Measurements from ENCODE around the gene FBRSL1. TPM values are rescaled to one million over a fixed set of nuclear protein-coding genes. Genes with fewer than 3 reads are reported as not detected.

FBRSL1 gene
- polyA plus RNA-seq, 1 of the 3 experiments (the other 2 are of a cell fraction), result 5.5 TPM

DNA sequence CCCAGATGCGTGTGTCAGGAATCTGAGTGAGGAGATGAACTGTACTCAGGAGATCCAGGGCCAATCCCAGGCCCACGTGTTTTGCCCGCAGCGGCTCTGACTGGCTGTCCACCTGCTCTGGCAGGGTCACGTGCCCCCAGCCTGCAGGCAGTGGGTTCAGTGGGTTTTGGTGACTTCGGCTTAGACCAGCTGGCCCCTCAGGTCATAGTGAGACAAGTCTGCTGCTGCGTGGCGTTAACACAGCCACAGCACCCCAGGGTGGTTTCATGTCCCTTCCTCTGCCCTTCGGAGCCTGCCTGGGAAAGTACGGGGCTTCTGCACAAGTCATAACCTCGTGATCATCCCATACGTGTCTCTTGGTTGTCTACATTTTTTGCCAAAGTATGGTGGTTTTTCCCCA, 2.6 kb downstream of the FBRSL1 start (continued):
- TF ChIP-seq, protein P1, sequence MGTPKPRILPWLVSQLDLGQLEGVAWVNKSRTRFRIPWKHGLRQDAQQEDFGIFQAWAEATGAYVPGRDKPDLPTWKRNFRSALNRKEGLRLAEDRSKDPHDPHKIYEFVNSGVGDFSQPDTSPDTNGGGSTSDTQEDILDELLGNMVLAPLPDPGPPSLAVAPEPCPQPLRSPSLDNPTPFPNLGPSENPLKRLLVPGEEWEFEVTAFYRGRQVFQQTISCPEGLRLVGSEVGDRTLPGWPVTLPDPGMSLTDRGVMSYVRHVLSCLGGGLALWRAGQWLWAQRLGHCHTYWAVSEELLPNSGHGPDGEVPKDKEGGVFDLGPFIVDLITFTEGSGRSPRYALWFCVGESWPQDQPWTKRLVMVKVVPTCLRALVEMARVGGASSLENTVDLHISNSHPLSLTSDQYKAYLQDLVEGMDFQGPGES (IDR thresholded peaks at IDR 0.05; ENCODE audit: low read depth, low read length), result no peak
- TF ChIP-seq, protein P2, sequence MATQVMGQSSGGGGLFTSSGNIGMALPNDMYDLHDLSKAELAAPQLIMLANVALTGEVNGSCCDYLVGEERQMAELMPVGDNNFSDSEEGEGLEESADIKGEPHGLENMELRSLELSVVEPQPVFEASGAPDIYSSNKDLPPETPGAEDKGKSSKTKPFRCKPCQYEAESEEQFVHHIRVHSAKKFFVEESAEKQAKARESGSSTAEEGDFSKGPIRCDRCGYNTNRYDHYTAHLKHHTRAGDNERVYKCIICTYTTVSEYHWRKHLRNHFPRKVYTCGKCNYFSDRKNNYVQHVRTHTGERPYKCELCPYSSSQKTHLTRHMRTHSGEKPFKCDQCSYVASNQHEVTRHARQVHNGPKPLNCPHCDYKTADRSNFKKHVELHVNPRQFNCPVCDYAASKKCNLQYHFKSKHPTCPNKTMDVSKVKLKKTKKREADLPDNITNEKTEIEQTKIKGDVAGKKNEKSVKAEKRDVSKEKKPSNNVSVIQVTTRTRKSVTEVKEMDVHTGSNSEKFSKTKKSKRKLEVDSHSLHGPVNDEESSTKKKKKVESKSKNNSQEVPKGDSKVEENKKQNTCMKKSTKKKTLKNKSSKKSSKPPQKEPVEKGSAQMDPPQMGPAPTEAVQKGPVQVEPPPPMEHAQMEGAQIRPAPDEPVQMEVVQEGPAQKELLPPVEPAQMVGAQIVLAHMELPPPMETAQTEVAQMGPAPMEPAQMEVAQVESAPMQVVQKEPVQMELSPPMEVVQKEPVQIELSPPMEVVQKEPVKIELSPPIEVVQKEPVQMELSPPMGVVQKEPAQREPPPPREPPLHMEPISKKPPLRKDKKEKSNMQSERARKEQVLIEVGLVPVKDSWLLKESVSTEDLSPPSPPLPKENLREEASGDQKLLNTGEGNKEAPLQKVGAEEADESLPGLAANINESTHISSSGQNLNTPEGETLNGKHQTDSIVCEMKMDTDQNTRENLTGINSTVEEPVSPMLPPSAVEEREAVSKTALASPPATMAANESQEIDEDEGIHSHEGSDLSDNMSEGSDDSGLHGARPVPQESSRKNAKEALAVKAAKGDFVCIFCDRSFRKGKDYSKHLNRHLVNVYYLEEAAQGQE (IDR thresholded peaks at IDR 0.05; ENCODE audit: low read depth, low read length), result no peak
- TF ChIP-seq TEAD4 (IDR thresholded peaks at IDR 0.05; ENCODE audit: borderline replicate concordance, insufficient read depth), result no peak
- TF ChIP-seq FOXJ3 (CRISPR knock-in tag; IDR thresholded peaks at IDR 0.05), result no peak
- TF ChIP-seq RXRA (IDR thresholded peaks at IDR 0.05; ENCODE audit: borderline replicate concordance, low read depth), result no peak
- no peak for TF ChIP-seq ELF1 (IDR thresholded peaks at IDR 0.05)
- TF ChIP-seq JUND (IDR thresholded peaks at IDR 0.05), result no peak

DNA sequence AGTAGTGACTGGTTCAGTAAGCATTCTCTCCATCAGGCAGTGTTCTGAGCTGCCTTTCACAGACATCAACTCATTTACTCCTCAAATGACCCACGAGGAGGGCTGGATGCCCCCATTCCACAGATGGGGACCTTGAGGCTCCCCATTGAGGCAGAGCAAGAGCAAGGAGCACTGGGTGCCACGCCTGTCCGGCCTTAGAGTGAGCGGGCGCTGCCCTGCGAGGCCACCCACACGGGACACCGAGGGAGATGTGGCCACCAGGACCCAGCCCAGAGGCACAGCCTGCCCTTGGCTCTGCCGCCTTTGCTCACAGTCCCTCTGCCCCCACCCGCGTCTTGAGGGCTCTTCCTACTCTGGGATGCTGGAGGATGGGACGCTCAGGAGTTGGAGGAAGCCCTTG, 3.0 kb downstream of the FBRSL1 start:
- Histone ChIP-seq H4K20me1 (ENCODE audit: insufficient read depth) (peaks cover 73% of the 10 kb centered on the region), H3K4me1 (ENCODE audit: control insufficient read depth in 1 of 2, insufficient read depth in 2 of 2, low read depth in 1 of 2, low read length in 1 of 2) (peaks cover 0 to 51% of the 10 kb centered on the region in 2 experiments; a peak in 1 of 4 replicates), H3K36me3 (replicated peaks in 1 of 2; ENCODE audit: control insufficient read depth in 1 of 2, insufficient read depth in 2 of 2, low read length in 1 of 2) (peaks cover 0 to 4% of the 10 kb centered on the region in 2 experiments), H3K9ac (no peak overlapping the region), H2AFZ (ENCODE audit: low read depth) (no peak overlapping the region), H3K27me3 (ENCODE audit: insufficient read depth) (no peaks in the 10 kb centered on the region), H3K27ac (ENCODE audit: low read depth in 2 of 2, low read length in 1 of 2) (no peak overlapping the region), H3K9me2 (no peaks in the 10 kb centered on the region), H3K4me2 (no peak overlapping the region), H3K9me3 (no peaks in the 10 kb centered on the region), H3K4me3 (ENCODE audit: low read depth in 2 of 2, low read length in 1 of 2) (no peak overlapping the region), H3K79me2 (ENCODE audit: insufficient read depth) (peaks cover 73% of the 10 kb centered on the region), H3F3A (replicated peaks; ENCODE audit: insufficient read depth) (no peaks in the 10 kb centered on the region)
- POLR2A ChIA-PET, result no interaction called here
- no peak for DNase-seq
- CTCF ChIA-PET, result no interaction called here
- no peak for TF ChIP-seq RCOR1 (IDR thresholded peaks at IDR 0.05; ENCODE audit: low read length)
- TF ChIP-seq, protein P1 (IDR thresholded peaks at IDR 0.05; ENCODE audit: low read depth, low read length), result no peak
- TF ChIP-seq, protein P3, sequence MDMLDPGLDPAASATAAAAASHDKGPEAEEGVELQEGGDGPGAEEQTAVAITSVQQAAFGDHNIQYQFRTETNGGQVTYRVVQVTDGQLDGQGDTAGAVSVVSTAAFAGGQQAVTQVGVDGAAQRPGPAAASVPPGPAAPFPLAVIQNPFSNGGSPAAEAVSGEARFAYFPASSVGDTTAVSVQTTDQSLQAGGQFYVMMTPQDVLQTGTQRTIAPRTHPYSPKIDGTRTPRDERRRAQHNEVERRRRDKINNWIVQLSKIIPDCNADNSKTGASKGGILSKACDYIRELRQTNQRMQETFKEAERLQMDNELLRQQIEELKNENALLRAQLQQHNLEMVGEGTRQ (IDR thresholded peaks at IDR 0.05; ENCODE audit: borderline replicate concordance, low read depth, low read length), result no peak
- no peak for TF ChIP-seq ELF1 (IDR thresholded peaks at IDR 0.05)
- no peak for TF ChIP-seq NRF1 (IDR thresholded peaks at IDR 0.05; ENCODE audit: low read depth, low read length)
- no peak for TF ChIP-seq FOXJ3 (CRISPR knock-in tag; IDR thresholded peaks at IDR 0.05)
- TF ChIP-seq GABPA (IDR thresholded peaks at IDR 0.05; ENCODE audit: low read depth), result no peak
- TF ChIP-seq JUND (IDR thresholded peaks at IDR 0.05), result no peak
- 93% methylated on average over 10 of the region's 12 CpGs for WGBS (ENCODE audit: low lambda C conversion rate)

All from SK-N-SH (cell line).